HG03354 (cell line): Measurements from ENCODE around the gene SUSD1.
"Not testable (repeated sequence)": the region's sequence is repeated elsewhere in the genome, so short reads cannot be mapped to it uniquely, and the experiment has no call there.

ENCODE experiments used
- ATAC-seq: cut with Tn5 transposase; IDR thresholded peaks from one replicate; pipeline ENCODE4 v1.9.1; 2021; ENCODE audit warnings: mild to moderate bottlenecking; ENCODE audit not compliant: unreplicated experiment, poor library complexity, severe bottlenecking

SUSD1 gene

DNA sequence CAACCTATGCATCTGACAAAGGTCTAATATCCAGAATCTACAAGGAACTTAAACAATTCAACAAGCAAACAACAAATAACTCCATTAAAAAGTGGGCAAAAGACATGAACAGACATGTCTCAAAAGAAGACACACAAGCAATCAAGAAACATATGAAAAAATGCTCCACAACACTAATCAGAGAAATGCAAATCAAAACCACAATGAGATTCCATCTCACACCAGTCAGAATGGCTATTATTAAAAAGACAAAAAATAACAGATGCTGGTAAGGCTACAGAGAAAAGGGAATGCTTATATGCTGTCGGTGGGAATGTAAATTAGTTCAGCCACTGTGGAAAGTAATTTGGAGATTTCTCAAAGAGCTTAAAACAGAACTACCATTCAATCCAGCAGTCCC is 41.3 kb downstream of the SUSD1 start:
- ATAC-seq, result not testable (repeated sequence)

GRCh38 chr9:112132356-112132755 is 42.7 kb downstream of the SUSD1 start:
- ATAC-seq, result no peak

DNA sequence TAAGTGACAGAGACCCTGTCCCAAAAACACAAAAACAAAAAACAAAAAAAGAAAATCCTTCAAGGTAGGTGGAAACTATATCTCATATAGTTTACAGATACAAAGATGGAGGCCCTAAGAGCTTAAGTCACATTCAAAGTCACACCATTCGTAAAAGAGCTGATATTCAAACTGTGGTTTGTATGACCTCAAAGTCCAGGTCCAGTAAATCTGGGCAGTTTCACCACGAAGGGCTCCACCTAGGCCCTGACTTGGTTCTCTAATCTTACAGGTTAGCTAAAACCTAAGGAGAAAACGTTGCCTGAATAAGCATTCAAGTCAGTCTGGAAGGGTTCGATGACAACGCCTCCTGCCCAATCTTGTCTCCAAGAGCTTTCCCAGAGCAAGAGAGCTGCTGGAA is 44.1 kb downstream of the SUSD1 start:
- ATAC-seq, result no peak

- no peak for ATAC-seq
Measured at GRCh38 chr9:112130347-112130746, 44.8 kb downstream of the SUSD1 start.

DNA sequence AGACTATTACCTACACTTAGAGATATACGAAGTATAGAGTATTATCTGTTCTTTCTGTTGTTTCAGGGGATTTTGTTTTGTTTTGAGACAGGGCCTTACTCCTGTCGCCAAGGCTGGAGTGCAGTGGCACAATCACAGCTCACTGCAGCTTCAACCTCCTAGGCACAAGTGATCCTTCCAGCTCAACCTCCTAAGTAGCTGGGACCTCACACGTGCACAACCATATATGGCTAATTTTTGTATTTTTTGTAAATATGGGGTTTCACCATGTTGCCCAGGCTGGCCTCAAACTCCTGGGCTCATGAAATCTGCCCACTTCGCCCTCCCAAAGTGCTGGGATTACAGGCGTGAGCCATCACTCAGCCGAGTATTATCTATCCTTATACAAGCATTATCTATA is 45.9 kb downstream of the SUSD1 start:
- no peak for ATAC-seq

GRCh38 chr9:112128399-112128798 is 46.7 kb downstream of the SUSD1 start:
- not testable (repeated sequence) for ATAC-seq

GRCh38 chr9:112127281-112127680 is 47.8 kb downstream of the SUSD1 start:
- no peak for ATAC-seq

DNA sequence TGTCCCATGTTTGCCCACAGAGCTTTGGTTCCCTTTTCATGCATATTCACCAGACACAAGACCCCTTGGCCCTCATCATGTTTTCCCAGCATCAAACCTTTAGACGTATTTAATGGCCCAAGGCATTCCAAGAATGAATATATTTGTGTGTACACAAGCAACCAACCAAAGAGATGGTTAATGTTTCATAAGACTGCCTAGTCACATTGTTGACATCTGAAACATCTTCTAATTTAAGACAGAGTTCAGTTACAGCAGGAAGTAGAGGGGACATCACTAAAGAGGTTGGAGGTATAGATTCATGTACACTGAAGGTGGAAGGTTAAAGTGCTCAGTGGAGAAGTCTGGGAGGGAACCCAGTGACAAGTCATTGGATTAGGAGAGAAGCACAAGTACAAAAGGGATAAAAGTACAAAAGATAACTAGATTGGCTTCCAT is 49.1 kb downstream of the SUSD1 start:
- ATAC-seq, result peak; percentile 68

DNA sequence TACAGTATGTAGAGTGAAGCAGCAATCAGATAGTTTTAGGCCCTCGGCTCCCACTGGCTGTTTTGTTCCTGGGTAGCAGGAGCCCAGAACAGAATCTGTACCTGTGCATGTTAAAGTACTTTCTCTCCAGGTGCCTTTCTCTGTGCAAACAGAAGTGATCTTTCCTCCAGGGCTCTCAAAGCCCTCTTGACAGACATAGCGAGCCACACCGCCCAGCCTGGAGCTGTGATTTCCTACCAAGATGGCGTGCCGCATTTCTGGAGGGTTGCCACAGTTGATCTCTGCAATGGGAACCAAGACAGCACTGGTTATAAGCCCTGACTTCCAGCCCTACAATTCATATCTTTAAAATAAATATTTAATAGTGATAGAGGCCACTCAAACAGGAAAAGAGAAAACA is 50.9 kb downstream of the SUSD1 start:
- ATAC-seq, result no peak

- no peak for ATAC-seq
Measured at GRCh38 chr9:112121633-112122032, 53.5 kb downstream of the SUSD1 start.

DNA sequence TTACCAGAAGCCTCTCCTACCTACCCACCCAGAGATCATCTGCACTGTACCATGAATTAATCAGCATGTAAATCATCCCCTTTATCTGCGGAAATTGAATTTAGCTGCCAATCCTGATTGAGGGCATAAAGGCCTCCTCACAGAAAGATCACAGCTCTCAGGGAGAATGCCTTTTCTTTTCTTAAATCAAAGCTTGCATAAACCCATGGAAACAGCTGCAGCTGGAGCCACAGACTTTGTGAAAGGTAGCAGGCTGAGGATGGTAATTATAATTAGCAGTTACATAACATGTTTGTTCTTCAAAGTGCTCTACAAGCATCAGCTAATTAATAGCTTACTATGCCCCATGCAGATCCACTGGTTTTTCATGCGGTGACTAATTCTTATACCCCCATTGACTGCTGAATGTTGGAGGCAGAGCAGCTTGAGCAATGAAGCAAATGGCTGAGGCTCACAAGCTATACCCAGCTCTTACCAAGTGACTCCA is 54.6 kb downstream of the SUSD1 start:
- no peak for ATAC-seq

GRCh38 chr9:112120030-112120341 is 55.1 kb downstream of the SUSD1 start:
- ATAC-seq, result no peak

- ATAC-seq, result no peak
Measured at GRCh38 chr9:112119225-112120029, 55.7 kb downstream of the SUSD1 start.

- ATAC-seq, result no peak
Measured at GRCh38 chr9:112118009-112118408, 57.1 kb downstream of the SUSD1 start.

DNA sequence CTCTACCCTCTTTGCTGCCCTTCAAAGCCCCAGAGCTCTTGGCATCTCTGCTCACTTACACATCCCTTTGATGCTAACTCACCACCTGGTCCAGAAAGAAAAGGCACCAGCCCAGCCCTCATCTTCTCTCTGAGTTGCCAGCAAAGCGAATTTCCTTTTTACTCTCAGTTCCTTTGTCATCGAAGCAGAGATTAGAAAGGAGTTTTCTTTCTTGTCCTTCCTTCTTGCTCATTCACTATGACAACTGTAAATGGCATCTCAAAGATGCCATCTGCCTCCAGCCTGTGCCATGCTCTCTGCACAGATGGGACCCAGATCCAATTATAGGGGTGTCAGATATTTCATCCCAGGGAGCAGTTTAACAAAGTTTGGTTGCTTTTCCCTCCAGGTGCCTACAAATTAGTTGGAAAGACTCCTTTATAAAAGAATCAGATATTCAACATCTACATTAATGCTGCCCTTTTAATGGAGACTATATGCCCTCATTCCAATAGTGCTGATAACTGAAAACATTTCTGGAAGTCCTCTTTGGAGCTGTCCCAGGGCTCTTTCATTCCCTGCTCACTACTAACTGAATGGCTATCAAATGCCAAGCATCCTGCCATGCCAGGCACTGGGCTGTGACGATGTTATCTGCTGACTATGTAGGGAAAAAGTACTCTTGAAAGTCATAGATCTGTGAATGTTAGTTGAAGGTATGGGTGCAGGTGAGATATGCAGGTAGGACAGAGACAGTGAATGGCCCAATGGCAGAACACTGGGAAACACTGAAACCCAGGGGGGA is 58.9 kb downstream of the SUSD1 start:
- no peak for ATAC-seq

GRCh38 chr9:112115109-112115508 is 60.0 kb downstream of the SUSD1 start:
- ATAC-seq, result no peak

DNA sequence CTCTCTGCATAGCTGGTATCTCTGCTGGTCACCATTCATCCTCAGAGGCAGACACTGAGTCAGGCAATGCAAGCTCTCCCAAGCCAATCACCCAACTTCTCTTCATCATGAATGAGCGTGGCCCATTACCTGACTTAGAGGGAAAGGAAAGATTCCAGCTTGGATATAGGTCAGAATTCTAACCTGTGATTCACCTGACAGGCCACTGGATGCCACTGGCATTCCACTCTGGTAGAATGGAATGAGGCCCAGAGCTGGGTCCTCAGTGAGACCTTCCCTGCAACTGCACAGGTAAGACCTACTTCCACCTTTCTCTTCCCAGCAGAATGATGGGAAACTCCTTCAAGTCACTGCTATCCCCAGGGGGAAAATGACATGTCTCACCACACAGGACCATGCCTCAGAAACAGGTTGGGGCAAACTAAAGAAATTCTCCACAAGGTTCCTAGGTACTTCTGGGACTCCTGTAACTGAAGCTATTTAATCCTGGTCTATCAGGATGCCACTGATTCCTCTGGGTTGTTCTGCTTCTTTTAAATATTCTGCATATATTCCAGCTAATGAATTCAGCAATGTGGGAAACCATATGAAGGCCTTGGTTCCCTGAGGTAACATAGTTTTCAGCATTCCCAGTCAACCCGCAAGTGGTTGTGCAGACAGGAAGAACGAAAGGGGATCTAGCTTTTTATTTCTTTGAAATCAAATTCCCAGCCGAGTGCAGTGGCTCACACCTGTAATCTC is 62.0 kb downstream of the SUSD1 start:
- no peak for ATAC-seq

GRCh38 chr9:112112519-112112918 is 62.6 kb downstream of the SUSD1 start:
- ATAC-seq, result no peak

- no peak for ATAC-seq
Measured at GRCh38 chr9:112111461-112111860, 63.6 kb downstream of the SUSD1 start.

GRCh38 chr9:112110777-112111113 is 64.4 kb downstream of the SUSD1 start:
- ATAC-seq, result no peak
